Brain microvascular endothelial cell (primary cell): ENCODE results near the gene HEPACAM.

ENCODE experiments used
- DNase-seq: peaks from one replicate; pipeline ENCODE4 v3.0.0-alpha.2; 2020
- H3K27ac ChIP-seq: fragments of 250-450 bp; sonication (Bioruptor Pico); 2 replicates; pipeline ENCODE4 v1.5.1; 2020; ENCODE audit warnings: mild to moderate bottlenecking, moderate library complexity
- H3K27me3 ChIP-seq: fragments of 250-450 bp; sonication (Bioruptor Pico); replicated peaks from 2 replicates; pipeline ENCODE4 v1.5.1; 2020; ENCODE audit warnings: mild to moderate bottlenecking
- H3K36me3 ChIP-seq: fragments of 250-450 bp; sonication (Bioruptor Pico); replicated peaks from 2 replicates; pipeline ENCODE4 v1.5.1; 2020; ENCODE audit warnings: mild to moderate bottlenecking
- H3K4me3 ChIP-seq: 2 replicates; pipeline ENCODE4 v1.5.1; 2011; ENCODE audit warnings: low read depth, mild to moderate bottlenecking, control low read depth, low read length, moderate library complexity
- in situ Hi-C: cut with HindIII; loops from 2 replicates; pipeline ENCODE4 v1.10.0; 2017; ENCODE audit warnings: low sequenced_read_pairs, low pct_ligation_motif_present
- TF ChIP-seq, protein P1 (sequence below): IDR thresholded peaks from 2 replicates; pipeline ENCODE4 v1.5.1; 2011; ENCODE audit warnings: low read depth, mild to moderate bottlenecking, moderate library complexity, low read length, control low read depth, inconsistent platforms; ENCODE audit errors: missing control alignments

HEPACAM gene, protein sequence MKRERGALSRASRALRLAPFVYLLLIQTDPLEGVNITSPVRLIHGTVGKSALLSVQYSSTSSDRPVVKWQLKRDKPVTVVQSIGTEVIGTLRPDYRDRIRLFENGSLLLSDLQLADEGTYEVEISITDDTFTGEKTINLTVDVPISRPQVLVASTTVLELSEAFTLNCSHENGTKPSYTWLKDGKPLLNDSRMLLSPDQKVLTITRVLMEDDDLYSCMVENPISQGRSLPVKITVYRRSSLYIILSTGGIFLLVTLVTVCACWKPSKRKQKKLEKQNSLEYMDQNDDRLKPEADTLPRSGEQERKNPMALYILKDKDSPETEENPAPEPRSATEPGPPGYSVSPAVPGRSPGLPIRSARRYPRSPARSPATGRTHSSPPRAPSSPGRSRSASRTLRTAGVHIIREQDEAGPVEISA

DNA sequence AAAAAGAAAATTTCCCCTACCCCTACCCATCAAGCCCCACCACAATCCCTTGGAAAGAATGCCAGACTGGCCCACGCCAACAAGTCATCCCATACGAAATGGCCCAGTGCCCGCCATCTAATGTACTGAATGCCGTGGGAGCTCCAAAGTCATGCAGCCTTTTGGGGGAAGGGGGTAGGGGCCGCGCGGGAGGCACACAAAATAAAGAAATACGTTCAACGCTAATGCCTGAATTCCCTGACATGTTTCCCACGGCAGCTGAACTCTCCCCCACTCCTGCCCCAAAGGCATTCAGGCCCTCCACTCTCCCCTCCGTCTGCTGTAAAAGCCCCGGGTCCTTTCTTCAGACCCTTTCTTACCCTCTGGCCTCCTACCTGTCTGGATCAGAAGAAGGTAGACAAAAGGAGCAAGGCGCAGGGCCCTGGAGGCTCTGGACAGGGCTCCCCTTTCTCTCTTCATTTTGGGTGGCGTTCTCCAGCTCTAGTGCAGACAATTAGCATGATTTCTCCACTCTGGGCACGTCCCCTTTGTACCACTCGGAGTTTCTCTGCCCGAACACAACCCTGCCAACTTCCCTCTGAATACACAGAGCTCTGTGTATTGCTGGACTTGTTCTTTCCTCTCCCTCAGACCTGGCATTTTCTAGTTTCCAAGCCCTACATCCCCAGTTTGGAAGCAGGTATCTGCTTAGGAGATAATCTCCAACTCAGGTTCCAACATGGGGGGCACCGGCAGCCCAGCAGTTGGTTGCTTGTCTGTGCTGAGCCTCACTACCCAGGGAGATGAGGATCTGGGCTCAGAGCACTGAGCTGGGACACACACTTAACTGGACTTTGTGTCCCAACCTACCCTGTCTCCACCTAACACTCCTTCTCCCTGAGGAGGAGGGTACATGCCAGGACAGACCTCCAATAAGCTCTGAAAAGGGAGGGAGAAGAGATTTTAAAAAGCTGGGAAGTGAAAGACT, at the start of gene HEPACAM:
HEPACAM (minus strand) TSS at position 500 of the 967 bp plus-strand sequence; CDS start at position 459, 41 bp downstream.
- no peak for DNase-seq
- H3K36me3 ChIP-seq = no peaks in the 10 kb centered on the region
- H3K27ac ChIP-seq = peak within 1 kb of the TSS; percentile 68
- in situ Hi-C loops = no loop called here
- no peaks in the 10 kb centered on the region for H3K27me3 ChIP-seq
- no peak within 1 kb of the TSS for H3K4me3 ChIP-seq
- TF ChIP-seq, protein P1, sequence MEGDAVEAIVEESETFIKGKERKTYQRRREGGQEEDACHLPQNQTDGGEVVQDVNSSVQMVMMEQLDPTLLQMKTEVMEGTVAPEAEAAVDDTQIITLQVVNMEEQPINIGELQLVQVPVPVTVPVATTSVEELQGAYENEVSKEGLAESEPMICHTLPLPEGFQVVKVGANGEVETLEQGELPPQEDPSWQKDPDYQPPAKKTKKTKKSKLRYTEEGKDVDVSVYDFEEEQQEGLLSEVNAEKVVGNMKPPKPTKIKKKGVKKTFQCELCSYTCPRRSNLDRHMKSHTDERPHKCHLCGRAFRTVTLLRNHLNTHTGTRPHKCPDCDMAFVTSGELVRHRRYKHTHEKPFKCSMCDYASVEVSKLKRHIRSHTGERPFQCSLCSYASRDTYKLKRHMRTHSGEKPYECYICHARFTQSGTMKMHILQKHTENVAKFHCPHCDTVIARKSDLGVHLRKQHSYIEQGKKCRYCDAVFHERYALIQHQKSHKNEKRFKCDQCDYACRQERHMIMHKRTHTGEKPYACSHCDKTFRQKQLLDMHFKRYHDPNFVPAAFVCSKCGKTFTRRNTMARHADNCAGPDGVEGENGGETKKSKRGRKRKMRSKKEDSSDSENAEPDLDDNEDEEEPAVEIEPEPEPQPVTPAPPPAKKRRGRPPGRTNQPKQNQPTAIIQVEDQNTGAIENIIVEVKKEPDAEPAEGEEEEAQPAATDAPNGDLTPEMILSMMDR = no peak

DNA sequence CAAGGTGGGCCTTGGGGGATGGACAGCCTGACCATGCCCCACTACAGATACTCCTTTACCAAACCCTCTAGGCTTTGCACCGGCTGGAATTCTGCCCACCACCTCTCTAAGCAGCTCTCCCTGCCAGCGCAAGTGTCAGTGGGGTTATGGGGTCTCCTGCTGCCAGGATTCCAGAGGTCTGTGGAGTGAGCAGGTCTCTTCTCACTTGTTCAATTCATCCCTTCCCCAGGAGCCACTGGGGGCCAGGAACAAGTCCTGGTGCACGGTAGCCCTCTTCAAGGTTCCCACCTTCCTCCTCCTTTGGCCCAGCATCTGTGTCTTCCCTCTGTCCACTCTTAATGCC, 48.6 kb upstream of the HEPACAM start:
- Histone ChIP-seq H3K27ac (no peak overlapping the region), H3K4me3 (no peak overlapping the region), H3K27me3 (no peaks in the 10 kb centered on the region), H3K36me3 (no peaks in the 10 kb centered on the region)
- no peak for DNase-seq
- in situ Hi-C loops = no loop called here
- TF ChIP-seq, protein P1 = no peak

- no peak for DNase-seq
- H3K27me3 ChIP-seq = no peaks in the 10 kb centered on the region
Measured at GRCh38 chr11:124983674-124984511, 48.0 kb upstream of the HEPACAM start.

DNA sequence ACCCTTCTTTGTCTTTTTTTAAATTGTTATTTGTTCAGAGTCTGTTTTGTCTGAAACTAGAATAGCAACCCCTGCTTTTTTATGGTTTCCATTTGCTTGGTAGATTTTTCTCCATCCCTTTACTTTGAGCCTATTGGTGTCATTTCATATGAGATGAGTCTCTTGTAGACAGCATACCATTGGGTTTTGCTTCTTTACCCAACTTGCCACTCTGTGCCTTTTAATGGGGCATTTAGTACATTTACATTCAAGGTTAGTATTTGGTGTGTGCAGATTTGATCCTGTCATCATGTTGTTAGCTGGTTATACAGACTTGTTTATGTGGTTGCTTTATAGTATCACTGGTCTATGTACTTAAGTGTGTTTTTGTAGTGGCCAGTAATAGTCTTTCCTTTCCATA, 46.2 kb upstream of the HEPACAM start:
- TF ChIP-seq, protein P1 = no peak
- Histone ChIP-seq H3K36me3 (no peaks in the 10 kb centered on the region), H3K27me3 (no peaks in the 10 kb centered on the region), H3K4me3 (no peak overlapping the region), H3K27ac (no peak overlapping the region)
- DNase-seq = no peak
- in situ Hi-C loops = no loop called here

More at GRCh38 chr11:124983674-124984511, 48.0 kb upstream of the HEPACAM start:
- no peak overlapping the region for H3K27ac ChIP-seq
- no peak overlapping the region for H3K4me3 ChIP-seq
- TF ChIP-seq, protein P1 = no peak
- no peaks in the 10 kb centered on the region for H3K36me3 ChIP-seq
- in situ Hi-C loops = no loop called here

DNA sequence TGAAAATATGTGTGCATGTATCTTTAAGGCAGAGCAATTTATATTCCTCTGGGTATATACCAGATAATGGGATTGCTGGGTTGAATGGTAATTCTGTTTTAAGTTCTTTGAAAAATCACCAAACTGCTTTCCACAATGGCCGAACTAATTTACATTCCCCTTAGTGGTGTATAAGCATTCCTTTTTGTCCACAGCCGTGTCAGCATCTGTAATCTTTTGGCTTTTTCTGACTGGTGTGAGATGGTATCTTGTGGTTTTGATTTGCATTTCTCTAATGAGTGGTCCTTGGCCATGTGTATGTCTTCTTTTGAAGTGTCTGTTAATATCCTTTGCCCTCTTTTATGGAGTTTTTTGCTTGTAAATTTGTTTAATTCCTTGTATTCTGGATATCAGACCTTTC, 42.5 kb upstream of the HEPACAM start:
- H3K27ac ChIP-seq = no peak overlapping the region
- no peak overlapping the region for H3K4me3 ChIP-seq
- no peak for DNase-seq
- no peaks in the 10 kb centered on the region for H3K27me3 ChIP-seq
- in situ Hi-C loops = no loop called here
- TF ChIP-seq, protein P1 = no peak
- H3K36me3 ChIP-seq = no peaks in the 10 kb centered on the region
